BJ (cell line): Measurements from ENCODE around the gene E2F8. TPM values are rescaled to one million over a fixed set of nuclear protein-coding genes. Genes with fewer than 3 reads are reported as not detected.
A peak's percentile ranks its signal among the peaks of the same experiment; 100 is the strongest.

Experiments used
- CTCF ChIA-PET: fragments of 350-600 bp; formaldehyde crosslinking; extraction: SDS; loops from one replicate; lab custom pipeline; 2021; ENCODE audit warnings: antibody characterized with exemption, inconsistent platforms; lab: Yijun Ruan, JAX
- POLR2A ChIA-PET: fragments of 300-600 bp; sonication (Branson Sonifier 250); formaldehyde crosslinking; extraction: SDS; loops from one replicate; lab custom pipeline; 2021; ENCODE audit warnings: antibody characterized with exemption; lab: Charles Lee
- DNase-seq: peaks from one replicate; pipeline ENCODE4 v3.0.0-alpha.2; 2011; ENCODE audit warnings: low read depth
- H3K27me3 ChIP-seq: 2 replicates; pipeline ENCODE4 v1.6.0; 2011; ENCODE audit warnings: low read length; ENCODE audit not compliant: control insufficient read depth, insufficient read depth
- H3K36me3 ChIP-seq: 2 replicates; pipeline ENCODE4 v1.5.1; 2011; ENCODE audit warnings: low read length; ENCODE audit not compliant: control insufficient read depth, insufficient read depth
- H3K4me3 ChIP-seq: 2 replicates; pipeline ENCODE4 v1.5.1; 2011; ENCODE audit warnings: low read depth, mild to moderate bottlenecking, control low read depth, low read length
- polyA minus RNA-seq: library from RNA; depleted of rRNA, polyadenylated mRNA; stranded (reverse); fragments of >200 nt; gene quantifications from 2 replicates; pipeline ENCODE4 v1.2.3, GENCODE V29; 2011; rRNA and poly(A)+ RNA removed
- polyA plus RNA-seq: library from polyadenylated mRNA; depleted of rRNA; stranded (reverse); fragments of >200 nt; gene quantifications from 2 replicates; pipeline ENCODE4 v1.2.3, GENCODE V29; 2011; rRNA removed
- TF ChIP-seq, protein P1 (sequence below): IDR thresholded peaks from 2 replicates; pipeline ENCODE4 v1.5.1; 2011; ENCODE audit warnings: low read depth, mild to moderate bottlenecking, control low read depth, inconsistent platforms, low read length, moderate library complexity; ENCODE audit not compliant: insufficient read depth

The E2F8 gene, protein sequence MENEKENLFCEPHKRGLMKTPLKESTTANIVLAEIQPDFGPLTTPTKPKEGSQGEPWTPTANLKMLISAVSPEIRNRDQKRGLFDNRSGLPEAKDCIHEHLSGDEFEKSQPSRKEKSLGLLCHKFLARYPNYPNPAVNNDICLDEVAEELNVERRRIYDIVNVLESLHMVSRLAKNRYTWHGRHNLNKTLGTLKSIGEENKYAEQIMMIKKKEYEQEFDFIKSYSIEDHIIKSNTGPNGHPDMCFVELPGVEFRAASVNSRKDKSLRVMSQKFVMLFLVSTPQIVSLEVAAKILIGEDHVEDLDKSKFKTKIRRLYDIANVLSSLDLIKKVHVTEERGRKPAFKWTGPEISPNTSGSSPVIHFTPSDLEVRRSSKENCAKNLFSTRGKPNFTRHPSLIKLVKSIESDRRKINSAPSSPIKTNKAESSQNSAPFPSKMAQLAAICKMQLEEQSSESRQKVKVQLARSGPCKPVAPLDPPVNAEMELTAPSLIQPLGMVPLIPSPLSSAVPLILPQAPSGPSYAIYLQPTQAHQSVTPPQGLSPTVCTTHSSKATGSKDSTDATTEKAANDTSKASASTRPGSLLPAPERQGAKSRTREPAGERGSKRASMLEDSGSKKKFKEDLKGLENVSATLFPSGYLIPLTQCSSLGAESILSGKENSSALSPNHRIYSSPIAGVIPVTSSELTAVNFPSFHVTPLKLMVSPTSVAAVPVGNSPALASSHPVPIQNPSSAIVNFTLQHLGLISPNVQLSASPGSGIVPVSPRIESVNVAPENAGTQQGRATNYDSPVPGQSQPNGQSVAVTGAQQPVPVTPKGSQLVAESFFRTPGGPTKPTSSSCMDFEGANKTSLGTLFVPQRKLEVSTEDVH
- polyA plus RNA-seq, result 2.0 and 2.1 TPM in 2 replicates
- 1.3 and 1.8 TPM in 2 replicates for polyA minus RNA-seq

GRCh38 chr11:19240420-19241259 is at the start of gene E2F8:
Gene E2F8 (minus strand): TSS chr11:19240945. CDS start chr11:19240121, 824 bp downstream.
- POLR2A ChIA-PET, result no interaction called here
- TF ChIP-seq, protein P1, sequence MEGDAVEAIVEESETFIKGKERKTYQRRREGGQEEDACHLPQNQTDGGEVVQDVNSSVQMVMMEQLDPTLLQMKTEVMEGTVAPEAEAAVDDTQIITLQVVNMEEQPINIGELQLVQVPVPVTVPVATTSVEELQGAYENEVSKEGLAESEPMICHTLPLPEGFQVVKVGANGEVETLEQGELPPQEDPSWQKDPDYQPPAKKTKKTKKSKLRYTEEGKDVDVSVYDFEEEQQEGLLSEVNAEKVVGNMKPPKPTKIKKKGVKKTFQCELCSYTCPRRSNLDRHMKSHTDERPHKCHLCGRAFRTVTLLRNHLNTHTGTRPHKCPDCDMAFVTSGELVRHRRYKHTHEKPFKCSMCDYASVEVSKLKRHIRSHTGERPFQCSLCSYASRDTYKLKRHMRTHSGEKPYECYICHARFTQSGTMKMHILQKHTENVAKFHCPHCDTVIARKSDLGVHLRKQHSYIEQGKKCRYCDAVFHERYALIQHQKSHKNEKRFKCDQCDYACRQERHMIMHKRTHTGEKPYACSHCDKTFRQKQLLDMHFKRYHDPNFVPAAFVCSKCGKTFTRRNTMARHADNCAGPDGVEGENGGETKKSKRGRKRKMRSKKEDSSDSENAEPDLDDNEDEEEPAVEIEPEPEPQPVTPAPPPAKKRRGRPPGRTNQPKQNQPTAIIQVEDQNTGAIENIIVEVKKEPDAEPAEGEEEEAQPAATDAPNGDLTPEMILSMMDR, result no peak
- H3K36me3 ChIP-seq, result no peaks in the 10 kb centered on the region
- DNase-seq, result peak; percentile 54
- CTCF ChIA-PET, result no interaction called here
- peaks cover 16% of the 10 kb centered on the region; the same call in 1 of the 2 replicates for H3K27me3 ChIP-seq
- peak within 1 kb of the TSS; percentile 60 for H3K4me3 ChIP-seq

DNA sequence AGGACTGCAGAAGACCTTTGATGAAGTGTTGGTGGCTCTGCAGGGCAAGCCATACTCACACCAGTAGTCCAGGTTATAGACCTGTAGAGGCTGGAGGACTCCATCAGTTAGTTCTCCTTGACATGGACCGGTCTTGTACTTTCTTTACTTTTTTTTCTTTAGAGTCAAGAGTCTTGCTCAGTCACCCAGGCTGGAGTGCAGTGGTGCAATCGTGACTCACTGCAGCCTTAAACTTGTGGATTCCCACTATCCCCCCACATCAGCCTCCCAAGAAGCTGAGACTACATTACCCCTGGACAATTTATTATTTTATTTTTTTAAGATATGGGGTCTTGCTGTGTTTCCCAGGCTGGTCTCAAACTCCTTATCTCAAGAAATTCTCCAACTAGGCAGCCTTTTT is 49.6 kb upstream of the E2F8 start:
- Histone ChIP-seq H3K4me3 (no peak overlapping the region), H3K36me3 (no peaks in the 10 kb centered on the region), H3K27me3 (peaks cover 9% of the 10 kb centered on the region; the same call in 1 of the 2 replicates)
- TF ChIP-seq, protein P1, result no peak
- CTCF ChIA-PET, result interaction anchor here (1.8 kb wide), 1 partner anchor 31 kb away, joined by 7 read pairs; no protein-coding TSS in a partner anchor
- POLR2A ChIA-PET, result no interaction called here
- DNase-seq, result no peak

- POLR2A ChIA-PET, result no interaction called here
- TF ChIP-seq, protein P1, result no peak
- no peak for DNase-seq
- CTCF ChIA-PET, result no interaction called here
- Histone ChIP-seq H3K4me3 (no peak overlapping the region), H3K36me3 (no peaks in the 10 kb centered on the region), H3K27me3 (peaks cover 8% of the 10 kb centered on the region)
Measured at GRCh38 chr11:19288256-19288655, 47.5 kb upstream of the E2F8 start.

DNA sequence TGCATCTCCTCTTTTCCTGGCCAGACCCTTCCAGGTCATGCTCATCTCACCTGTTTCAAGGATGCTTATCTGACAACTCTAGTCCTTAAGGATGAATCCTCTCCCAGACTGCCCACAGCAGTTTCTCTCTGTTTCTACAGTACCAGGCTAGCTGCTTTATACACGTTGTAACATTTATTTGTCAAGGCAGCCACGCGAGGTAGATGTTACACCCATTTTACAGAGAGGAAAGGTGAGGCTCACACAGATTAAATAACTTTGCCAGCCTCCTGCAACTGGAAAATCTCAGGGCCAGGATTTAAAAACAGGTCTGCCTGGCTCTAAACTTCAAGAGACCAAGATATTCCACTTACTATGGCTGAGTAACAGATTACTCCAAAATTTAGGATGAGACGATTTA is 45.7 kb upstream of the E2F8 start:
- POLR2A ChIA-PET, result interaction anchor here (0.6 kb wide), 1 partner anchor 9 kb away, joined by 3 read pairs; no protein-coding TSS in a partner anchor
- no peak for DNase-seq
- Histone ChIP-seq H3K27me3 (peaks cover 8% of the 10 kb centered on the region), H3K4me3 (no peak overlapping the region), H3K36me3 (no peaks in the 10 kb centered on the region)
- TF ChIP-seq, protein P1, result no peak
- CTCF ChIA-PET, result interaction anchor here (0.9 to 1.3 kb wide), 3 partner anchors 27 to 266 kb away, joined by 3 to 5 read pairs (median 4); no protein-coding TSS in a partner anchor
